ENCODE data around the gene POLR2A. TPM values are rescaled to one million over a fixed set of nuclear protein-coding genes. Genes with fewer than 3 reads are reported as not detected.

Gene POLR2A
- total and polyA plus RNA-seq, 5 donors: 22.3 to 51.4 (median 44.2) TPM

- DNase-seq (no peak), ATAC-seq (no peak)
- Histone ChIP-seq H3K27ac (ENCODE audit: low read length) (no peak overlapping the region), H3K4me3 (ENCODE audit: low read length) (no peak overlapping the region), H3K4me1 (ENCODE audit: control insufficient read depth, insufficient read depth, low read length) (no peaks in the 10 kb centered on the region), H3K9me3 (ENCODE audit: control insufficient read depth, low read length) (no peaks in the 10 kb centered on the region), H3K27me3 (ENCODE audit: control insufficient read depth, insufficient read depth) (no peaks in the 10 kb centered on the region)
- intact Hi-C loops (cut with DNase I): no loop called here
- WGBS: 87% methylated on average over 9 of the region's 9 CpGs
These were observed 24.7 kb downstream of the POLR2A start for GRCh38 chr17:7508846-7509245.

GRCh38 chr17:7509937-7510336 lies 25.8 kb downstream of the POLR2A start:
- intact Hi-C loops (cut with DNase I): loop anchor here in 1 of 4 donors (5.0 kb wide), 1 partner anchor 52 kb away; the partner anchor contains the start of gene SENP3
- H3K27me3 ChIP-seq (ENCODE audit: control insufficient read depth, insufficient read depth): no peaks in the 10 kb centered on the region
- H3K27ac ChIP-seq (ENCODE audit: low read length): no peak overlapping the region
- H3K4me1 ChIP-seq (ENCODE audit: control insufficient read depth, insufficient read depth, low read length): no peaks in the 10 kb centered on the region
- 60% methylated on average over 5 of the region's 5 CpGs for whole genome bisulfite sequencing
- no peak overlapping the region for H3K4me3 ChIP-seq (ENCODE audit: low read length)
- H3K9me3 ChIP-seq (ENCODE audit: control insufficient read depth, low read length): no peaks in the 10 kb centered on the region
- ATAC-seq: no peak
- DNase-seq: no peak

GRCh38 chr17:7511108-7511507 lies 26.9 kb downstream of the POLR2A start:
- ATAC-seq (no peak), DNase-seq (no peak)
- H3K9me3 ChIP-seq (ENCODE audit: control insufficient read depth, low read length): no peaks in the 10 kb centered on the region
- no peaks in the 10 kb centered on the region for H3K4me1 ChIP-seq (ENCODE audit: control insufficient read depth, insufficient read depth, low read length)
- H3K4me3 ChIP-seq (ENCODE audit: low read length): no peak overlapping the region
- 63% methylated on average over 10 of the region's 10 CpGs for WGBS
- no peaks in the 10 kb centered on the region for H3K27me3 ChIP-seq (ENCODE audit: control insufficient read depth, insufficient read depth)
- no peak overlapping the region for H3K27ac ChIP-seq (ENCODE audit: low read length)
- intact Hi-C loops (cut with DNase I): loop anchor here in 1 of 4 donors (5.0 kb wide), 1 partner anchor 51 kb away; the partner anchor contains the start of gene SENP3

GRCh38 chr17:7512105-7512504 lies 27.9 kb downstream of the POLR2A start:
- H3K4me1 ChIP-seq (ENCODE audit: control insufficient read depth, insufficient read depth, low read length): no peaks in the 10 kb centered on the region
- ATAC-seq (peak in 1 of 2 donors; percentile 7), DNase-seq (no peak)
- no peak overlapping the region for H3K4me3 ChIP-seq (ENCODE audit: low read length)
- H3K27ac ChIP-seq (ENCODE audit: low read length): no peak overlapping the region
- intact Hi-C loops (cut with DNase I): loop anchor here in 1 of 4 donors (5.0 kb wide), 1 partner anchor 50 kb away; the partner anchor contains the start of gene SENP3
- no peaks in the 10 kb centered on the region for H3K9me3 ChIP-seq (ENCODE audit: control insufficient read depth, low read length)
- 90% methylated on average over 15 of the region's 15 CpGs for WGBS
- H3K27me3 ChIP-seq (ENCODE audit: control insufficient read depth, insufficient read depth): no peaks in the 10 kb centered on the region

- Histone ChIP-seq H3K4me3 (ENCODE audit: low read length) (no peak overlapping the region), H3K9me3 (ENCODE audit: control insufficient read depth, low read length) (no peaks in the 10 kb centered on the region), H3K4me1 (ENCODE audit: control insufficient read depth, insufficient read depth, low read length) (no peaks in the 10 kb centered on the region), H3K27ac (ENCODE audit: low read length) (no peak overlapping the region), H3K27me3 (ENCODE audit: control insufficient read depth, insufficient read depth) (no peaks in the 10 kb centered on the region)
- ATAC-seq: no peak
- intact Hi-C loops (cut with DNase I): loop anchor here in 1 of 4 donors (5.0 kb wide), 1 partner anchor 49 kb away; the partner anchor contains the start of gene SENP3
- 85% methylated on average over 20 of the region's 20 CpGs for WGBS
- DNase-seq: no peak
These were observed 28.8 kb downstream of the POLR2A start for GRCh38 chr17:7512824-7513540.

GRCh38 chr17:7513850-7514419 lies 29.8 kb downstream of the POLR2A start:
- ATAC-seq (peak in 1 of 2 donors; percentile 13), DNase-seq (peak in 1 of 3 donors; percentile 50)
- no peaks in the 10 kb centered on the region for H3K27me3 ChIP-seq (ENCODE audit: control insufficient read depth, insufficient read depth)
- WGBS: 73% methylated on average over 17 of the region's 17 CpGs
- no peak overlapping the region for H3K27ac ChIP-seq (ENCODE audit: low read length)
- H3K9me3 ChIP-seq (ENCODE audit: control insufficient read depth, low read length): no peaks in the 10 kb centered on the region
- intact Hi-C loops (cut with DNase I): loop anchor here in 2 of 4 donors (2.0 to 5.0 kb wide), 2 partner anchors 47 to 48 kb away; partner anchors contain the start of gene SENP3 (in 2 of the 2)
- no peaks in the 10 kb centered on the region for H3K4me1 ChIP-seq (ENCODE audit: control insufficient read depth, insufficient read depth, low read length)
- H3K4me3 ChIP-seq (ENCODE audit: low read length): no peak overlapping the region

- 86% methylated on average over 13 of the region's 13 CpGs for WGBS
- Histone ChIP-seq H3K4me3 (ENCODE audit: low read length) (no peak overlapping the region), H3K9me3 (ENCODE audit: control insufficient read depth, low read length) (no peaks in the 10 kb centered on the region), H3K27ac (ENCODE audit: low read length) (no peak overlapping the region), H3K27me3 (ENCODE audit: control insufficient read depth, insufficient read depth) (no peaks in the 10 kb centered on the region), H3K4me1 (ENCODE audit: control insufficient read depth, insufficient read depth, low read length) (no peaks in the 10 kb centered on the region)
- ATAC-seq (no peak), DNase-seq (no peak)
- intact Hi-C loops (cut with DNase I): loop anchor here in 3 of 4 donors (2.0 to 5.0 kb wide), 2 partner anchors 41 to 45 kb away; partner anchors contain the start of genes TNFSF13 (in 2 of the 3) and SENP3 (in 1 of the 3)
These were observed 31.9 kb downstream of the POLR2A start for GRCh38 chr17:7515911-7516610.

- ATAC-seq (peak; percentile 31 to 48), DNase-seq (peak in 1 of 3 donors; percentile 69)
- Histone ChIP-seq H3K27me3 (ENCODE audit: control insufficient read depth, insufficient read depth) (no peaks in the 10 kb centered on the region), H3K9me3 (ENCODE audit: control insufficient read depth, low read length) (no peaks in the 10 kb centered on the region), H3K27ac (ENCODE audit: low read length) (no peak overlapping the region), H3K4me1 (ENCODE audit: control insufficient read depth, insufficient read depth, low read length) (no peaks in the 10 kb centered on the region), H3K4me3 (ENCODE audit: low read length) (no peak overlapping the region)
- intact Hi-C loops (cut with DNase I): no loop called here
- WGBS: 35% methylated on average over 10 of the region's 10 CpGs
These were observed 38.9 kb downstream of the POLR2A start for GRCh38 chr17:7523033-7523432.

- ATAC-seq: no peak
- Histone ChIP-seq H3K4me3 (ENCODE audit: low read length) (no peak overlapping the region), H3K27me3 (ENCODE audit: control insufficient read depth, insufficient read depth) (no peaks in the 10 kb centered on the region), H3K9me3 (ENCODE audit: control insufficient read depth, low read length) (no peaks in the 10 kb centered on the region), H3K27ac (ENCODE audit: low read length) (no peak overlapping the region), H3K4me1 (ENCODE audit: control insufficient read depth, insufficient read depth, low read length) (no peaks in the 10 kb centered on the region)
- intact Hi-C loops (cut with DNase I): no loop called here
- no peak for DNase-seq
These were observed 44.7 kb downstream of the POLR2A start for GRCh38 chr17:7528842-7529241.

- DNase-seq (no peak), ATAC-seq (no peak)
- H3K4me1 ChIP-seq (ENCODE audit: control insufficient read depth, insufficient read depth, low read length): no peaks in the 10 kb centered on the region
- H3K4me3 ChIP-seq (ENCODE audit: low read length): no peak overlapping the region
- H3K9me3 ChIP-seq (ENCODE audit: control insufficient read depth, low read length): no peaks in the 10 kb centered on the region
- H3K27ac ChIP-seq (ENCODE audit: low read length): no peak overlapping the region
- no peaks in the 10 kb centered on the region for H3K27me3 ChIP-seq (ENCODE audit: control insufficient read depth, insufficient read depth)
- WGBS: 92% methylated on average over 6 of the region's 6 CpGs
- intact Hi-C loops (cut with DNase I): no loop called here
These were observed 46.1 kb downstream of the POLR2A start for GRCh38 chr17:7530023-7530900.
